Breast epithelium (tissue), 4 donors: ENCODE data around the gene PUM2. TPM values are rescaled to one million over a fixed set of nuclear protein-coding genes. Genes with fewer than 3 reads are reported as not detected.

Experiments
- DNase-seq, 2 donors: peaks; one replicate each; pipeline ENCODE4 v3.0.0-alpha.2; 2019; ENCODE audit warnings: low spot score in 2 of 2
- H3K27ac ChIP-seq, 2 donors: fragments of 200-600 bp; sonication (generic) in 1 of 2; one replicate each; pipeline ENCODE4 v1.5.1; 2016 to 2019; ENCODE audit warnings: mild to moderate bottlenecking in 1 of 2
- H3K27me3 ChIP-seq, 2 donors: fragments of 200-600 bp; sonication (generic) in 1 of 2; one replicate each; pipeline versions ENCODE4 v1.5.1 to v1.6.0; 2017 to 2019; ENCODE audit warnings: control low read depth in 1 of 2, mild to moderate bottlenecking in 1 of 2
- H3K36me3 ChIP-seq: fragments of 200-600 bp; one replicate; pipeline ENCODE4 v1.5.1; 2019
- H3K4me1 ChIP-seq, 2 donors: fragments of 200-600 bp; sonication (generic); one replicate each; pipeline ENCODE4 v1.5.1; 2016 to 2019; ENCODE audit warnings: control low read depth in 1 of 2
- H3K4me3 ChIP-seq, 3 donors: fragments of 200-600 bp; sonication (generic); 1 replicate in 2 of 3; 2 replicates in 1 of 3; pipeline ENCODE4 v1.5.1; 2016 to 2019; ENCODE audit warnings: mild to moderate bottlenecking in 3 of 3, moderate library complexity in 2 of 3
- H3K9me3 ChIP-seq, 2 donors: fragments of 200-600 bp; sonication (generic) in 1 of 2; one replicate each; pipeline ENCODE4 v1.5.1; 2016 to 2019; ENCODE audit warnings: control low read depth in 1 of 2
- POLR2A ChIP-seq: fragments of 450-650 bp; IDR thresholded peaks from one replicate; pipeline ENCODE4 v1.6.1; 2016; ENCODE audit warnings: antibody characterized with exemption, mild to moderate bottlenecking, moderate library complexity
- POLR2AphosphoS5 ChIP-seq, 3 donors: sonication (generic); formaldehyde crosslinking; IDR thresholded peaks; one replicate each; pipeline ENCODE4 v1.6.1; 2017; ENCODE audit warnings: antibody characterized with exemption in 3 of 3
- intact Hi-C: fragments of 100-400 bp; cut with DNase I; formaldehyde crosslinking; loops from one replicate; pipeline ENCODE4 v1.15.1; 2023; ENCODE audit warnings: low total_unique reads
- total RNA-seq, 3 donors: library from RNA; depleted of rRNA; stranded (reverse); fragments of >200 nt; gene quantifications; one replicate each; pipeline ENCODE4 v1.1.0, GENCODE V29; 2016
- TF ChIP-seq, protein P1 (sequence below), 3 donors: fragments of 450-650 bp; IDR thresholded peaks; one replicate each; pipeline ENCODE4 v1.5.1; 2016 to 2017; ENCODE audit warnings: antibody characterized with exemption in 3 of 3, mild to moderate bottlenecking in 3 of 3, moderate library complexity in 3 of 3

The PUM2 gene
- total RNA-seq, 3 donors from 2014 or later, result 69.3 to 94.0 (median 92.8) TPM

DNA sequence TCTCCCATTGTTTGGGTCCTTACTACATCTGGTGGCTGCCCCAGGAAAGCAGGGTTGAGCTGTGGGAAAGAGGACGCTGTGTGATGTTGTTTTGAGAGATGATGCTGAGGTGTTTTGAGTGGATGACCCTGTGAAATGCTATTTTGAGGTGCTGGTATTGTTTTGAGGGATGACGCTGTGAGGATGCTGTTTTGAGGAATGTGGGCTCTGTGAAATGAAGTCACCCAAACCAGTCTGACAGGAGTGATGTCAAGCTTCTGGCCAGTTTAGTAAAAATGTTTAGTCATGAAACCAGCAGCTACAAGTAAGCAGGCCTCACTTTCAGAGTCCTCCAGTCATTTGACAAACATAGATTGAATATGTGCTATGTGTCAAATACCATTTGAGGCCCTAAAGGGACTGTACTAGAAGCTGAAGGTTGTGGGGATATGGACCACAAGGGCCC is 16.1 kb upstream of the PUM2 start:
- DNase-seq, result no peak
- H3K4me1 ChIP-seq, result no peaks in the 10 kb centered on the region
- no peak overlapping the region for H3K27ac ChIP-seq
- no peaks in the 10 kb centered on the region for H3K9me3 ChIP-seq
- TF ChIP-seq, protein P1, sequence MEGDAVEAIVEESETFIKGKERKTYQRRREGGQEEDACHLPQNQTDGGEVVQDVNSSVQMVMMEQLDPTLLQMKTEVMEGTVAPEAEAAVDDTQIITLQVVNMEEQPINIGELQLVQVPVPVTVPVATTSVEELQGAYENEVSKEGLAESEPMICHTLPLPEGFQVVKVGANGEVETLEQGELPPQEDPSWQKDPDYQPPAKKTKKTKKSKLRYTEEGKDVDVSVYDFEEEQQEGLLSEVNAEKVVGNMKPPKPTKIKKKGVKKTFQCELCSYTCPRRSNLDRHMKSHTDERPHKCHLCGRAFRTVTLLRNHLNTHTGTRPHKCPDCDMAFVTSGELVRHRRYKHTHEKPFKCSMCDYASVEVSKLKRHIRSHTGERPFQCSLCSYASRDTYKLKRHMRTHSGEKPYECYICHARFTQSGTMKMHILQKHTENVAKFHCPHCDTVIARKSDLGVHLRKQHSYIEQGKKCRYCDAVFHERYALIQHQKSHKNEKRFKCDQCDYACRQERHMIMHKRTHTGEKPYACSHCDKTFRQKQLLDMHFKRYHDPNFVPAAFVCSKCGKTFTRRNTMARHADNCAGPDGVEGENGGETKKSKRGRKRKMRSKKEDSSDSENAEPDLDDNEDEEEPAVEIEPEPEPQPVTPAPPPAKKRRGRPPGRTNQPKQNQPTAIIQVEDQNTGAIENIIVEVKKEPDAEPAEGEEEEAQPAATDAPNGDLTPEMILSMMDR (IDR thresholded peaks at IDR 0.05), result no peak
- no peak for TF ChIP-seq POLR2AphosphoS5 (IDR thresholded peaks at IDR 0.05)
- TF ChIP-seq POLR2A, result no peak
- no peaks in the 10 kb centered on the region for H3K36me3 ChIP-seq
- no peak overlapping the region for H3K4me3 ChIP-seq
- intact Hi-C loops, result no loop called here
- H3K27me3 ChIP-seq, result no peaks in the 10 kb centered on the region

DNA sequence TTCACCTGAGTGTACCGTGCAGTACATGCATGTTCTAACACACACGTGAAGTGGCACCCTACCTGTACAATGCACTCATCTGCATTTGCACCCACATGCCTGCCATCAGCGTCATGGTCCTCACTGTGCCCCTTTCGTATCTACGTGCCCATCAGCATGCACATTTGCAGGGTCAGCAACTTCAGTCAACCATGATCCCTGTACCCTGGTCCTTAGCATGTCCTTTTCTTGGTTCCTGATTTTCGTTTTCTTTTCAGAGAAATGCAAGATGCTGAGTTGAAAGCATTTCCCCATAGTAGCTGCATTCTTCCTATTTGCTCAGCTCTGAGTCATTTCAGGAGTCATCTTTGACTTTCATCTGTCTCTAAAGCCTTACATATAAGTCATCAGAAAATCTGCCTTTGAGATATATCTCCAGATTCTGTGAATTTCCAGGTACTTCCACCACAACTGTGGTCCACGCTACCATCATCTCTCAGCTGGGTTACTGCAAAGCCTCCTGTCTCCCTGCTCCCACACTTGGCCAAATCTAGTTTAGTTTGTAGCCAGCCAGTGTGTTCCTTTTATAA is 14.7 kb upstream of the PUM2 start:
- Histone ChIP-seq H3K27ac (no peak overlapping the region), H3K4me1 (no peaks in the 10 kb centered on the region), H3K9me3 (no peaks in the 10 kb centered on the region), H3K36me3 (no peaks in the 10 kb centered on the region), H3K27me3 (no peaks in the 10 kb centered on the region), H3K4me3 (no peak overlapping the region)
- TF ChIP-seq POLR2A, result no peak
- TF ChIP-seq, protein P1 (IDR thresholded peaks at IDR 0.05), result no peak
- TF ChIP-seq POLR2AphosphoS5 (IDR thresholded peaks at IDR 0.05), result no peak
- DNase-seq, result no peak
- intact Hi-C loops, result no loop called here

DNA sequence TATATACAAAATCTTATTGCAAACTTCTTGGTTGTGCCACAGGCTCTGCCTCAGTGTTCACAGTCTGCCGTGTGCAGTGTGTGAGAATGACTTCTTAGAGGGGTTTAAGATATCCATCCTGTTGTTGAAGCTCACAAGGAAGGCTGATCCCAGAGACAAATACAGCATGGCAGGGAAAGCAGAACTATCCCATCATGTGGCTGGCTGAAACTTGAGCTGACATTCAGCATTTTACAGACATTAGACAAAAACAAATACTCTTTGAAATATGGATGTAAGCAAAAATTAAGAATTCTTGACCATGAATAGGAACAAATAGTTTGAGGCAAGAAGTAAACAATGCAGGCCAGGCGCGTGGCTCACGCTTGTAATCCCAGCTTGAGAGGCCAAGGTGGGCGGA is 12.9 kb upstream of the PUM2 start:
- H3K27ac ChIP-seq, result no peak overlapping the region

DNA sequence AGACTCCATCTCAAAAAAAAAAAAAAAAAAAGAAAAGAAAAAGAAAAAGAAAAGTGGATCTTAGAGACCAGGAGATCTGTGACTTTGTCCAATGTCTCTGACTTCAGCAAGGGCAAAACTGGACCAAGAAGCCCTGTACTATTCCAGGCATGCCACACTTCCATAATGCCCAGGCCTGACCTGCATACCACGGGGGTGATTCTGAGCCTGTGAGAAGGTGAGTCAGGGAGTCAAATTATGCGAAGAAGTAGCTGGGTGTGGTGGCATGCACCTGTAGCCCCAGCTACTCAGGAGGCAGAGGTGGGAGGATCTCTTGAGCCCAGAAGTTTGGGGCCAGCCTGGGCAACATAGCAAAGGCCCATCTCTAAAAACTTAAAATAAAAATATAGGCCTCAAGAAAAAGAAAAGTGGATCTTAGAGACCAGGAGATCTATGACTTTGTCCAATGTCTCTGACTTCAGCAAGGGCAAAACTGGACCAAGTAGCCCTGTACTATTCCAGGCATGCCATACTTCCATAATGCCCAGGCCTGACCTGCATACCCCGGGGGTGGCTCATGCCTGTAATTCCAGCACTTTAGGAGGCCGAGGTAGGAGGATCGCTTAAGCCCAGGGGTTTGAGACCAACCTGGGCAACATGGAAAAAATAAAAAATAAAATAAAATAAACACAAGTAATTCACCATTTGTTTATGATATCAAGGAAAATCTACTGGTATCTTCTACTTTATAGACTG is 12.2 kb upstream of the PUM2 start:
- no peaks in the 10 kb centered on the region for H3K36me3 ChIP-seq
- TF ChIP-seq, protein P1 (IDR thresholded peaks at IDR 0.05), result no peak
- TF ChIP-seq POLR2A (no peak), POLR2AphosphoS5 (IDR thresholded peaks at IDR 0.05) (no peak)
- H3K27ac ChIP-seq, result no peak overlapping the region
- intact Hi-C loops, result no loop called here
- no peaks in the 10 kb centered on the region for H3K27me3 ChIP-seq
- DNase-seq, result no peak
- H3K4me3 ChIP-seq, result no peak overlapping the region
- H3K4me1 ChIP-seq, result no peaks in the 10 kb centered on the region
- H3K9me3 ChIP-seq, result no peaks in the 10 kb centered on the region

More for the DNA sequence above, 12.9 kb upstream of the PUM2 start:
- no peaks in the 10 kb centered on the region for H3K9me3 ChIP-seq
- H3K4me3 ChIP-seq, result no peak overlapping the region
- no peaks in the 10 kb centered on the region for H3K27me3 ChIP-seq
- DNase-seq, result no peak
- intact Hi-C loops, result no loop called here
- H3K4me1 ChIP-seq, result no peaks in the 10 kb centered on the region
- H3K36me3 ChIP-seq, result no peaks in the 10 kb centered on the region
- TF ChIP-seq POLR2AphosphoS5 (IDR thresholded peaks at IDR 0.05) (no peak), POLR2A (no peak)

DNA sequence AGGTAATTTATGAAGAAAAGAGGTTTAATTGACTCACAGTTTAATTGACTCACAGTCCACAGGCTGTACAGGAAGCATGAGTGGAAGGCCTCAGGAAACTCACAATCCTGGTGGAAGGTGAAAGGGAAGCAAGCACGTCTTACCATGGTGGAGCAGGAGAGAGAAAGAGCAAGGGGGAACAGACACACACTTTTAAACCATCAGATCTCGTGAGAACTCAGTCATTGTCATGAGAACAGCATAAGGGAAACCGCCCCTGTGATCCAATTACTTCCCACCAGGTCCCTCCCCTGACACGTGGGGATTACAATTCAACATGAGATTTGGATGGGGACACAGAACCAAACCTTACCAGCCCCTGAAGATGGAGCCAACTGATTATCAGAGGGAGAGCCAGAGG is 11.2 kb upstream of the PUM2 start:
- Histone ChIP-seq H3K27ac (no peak overlapping the region), H3K4me3 (no peak overlapping the region), H3K4me1 (no peaks in the 10 kb centered on the region), H3K27me3 (no peaks in the 10 kb centered on the region), H3K9me3 (no peaks in the 10 kb centered on the region), H3K36me3 (no peaks in the 10 kb centered on the region)
- TF ChIP-seq POLR2A, result no peak
- no peak for TF ChIP-seq POLR2AphosphoS5 (IDR thresholded peaks at IDR 0.05)
- TF ChIP-seq, protein P1 (IDR thresholded peaks at IDR 0.05), result no peak
- intact Hi-C loops, result no loop called here
- DNase-seq, result no peak
